Brain microvascular endothelial cell (primary cell): ENCODE results near the gene TLN1.

Experiments used
- DNase-seq: peaks from one replicate; pipeline ENCODE4 v3.0.0-alpha.2; 2020
- H3K27ac ChIP-seq: fragments of 250-450 bp; sonication (Bioruptor Pico); 2 replicates; pipeline ENCODE4 v1.5.1; 2020; ENCODE audit warnings: mild to moderate bottlenecking, moderate library complexity
- H3K27me3 ChIP-seq: fragments of 250-450 bp; sonication (Bioruptor Pico); replicated peaks from 2 replicates; pipeline ENCODE4 v1.5.1; 2020; ENCODE audit warnings: mild to moderate bottlenecking
- H3K36me3 ChIP-seq: fragments of 250-450 bp; sonication (Bioruptor Pico); replicated peaks from 2 replicates; pipeline ENCODE4 v1.5.1; 2020; ENCODE audit warnings: mild to moderate bottlenecking
- H3K4me3 ChIP-seq: 2 replicates; pipeline ENCODE4 v1.5.1; 2011; ENCODE audit warnings: low read depth, mild to moderate bottlenecking, control low read depth, low read length, moderate library complexity
- CTCF ChIP-seq: IDR thresholded peaks from 2 replicates; pipeline ENCODE4 v1.5.1; 2011; ENCODE audit warnings: low read depth, mild to moderate bottlenecking, moderate library complexity, low read length, control low read depth, inconsistent platforms; ENCODE audit errors: missing control alignments
- in situ Hi-C: cut with HindIII; loops from 2 replicates; pipeline ENCODE4 v1.10.0; 2017; ENCODE audit warnings: low sequenced_read_pairs, low pct_ligation_motif_present

The TLN1 gene

GRCh38 chr9:35685506-35685905 lies 46.5 kb downstream of the TLN1 start:
- H3K27me3 ChIP-seq = no peaks in the 10 kb centered on the region
- TF ChIP-seq CTCF = no peak
- no peak overlapping the region for H3K4me3 ChIP-seq
- in situ Hi-C loops = no loop called here
- no peak for DNase-seq
- no peak overlapping the region for H3K27ac ChIP-seq
- peaks cover 73% of the 10 kb centered on the region for H3K36me3 ChIP-seq

- no peak for DNase-seq
- TF ChIP-seq CTCF = no peak
- no peak overlapping the region for H3K27ac ChIP-seq
- in situ Hi-C loops = no loop called here
- no peak overlapping the region for H3K4me3 ChIP-seq
- peaks cover 73% of the 10 kb centered on the region for H3K36me3 ChIP-seq
- no peaks in the 10 kb centered on the region for H3K27me3 ChIP-seq
Observed at GRCh38 chr9:35684921-35685320, 47.1 kb downstream of the TLN1 start.

- Histone ChIP-seq H3K27ac (no peak overlapping the region), H3K4me3 (no peak overlapping the region), H3K27me3 (no peaks in the 10 kb centered on the region), H3K36me3 (peaks cover 68% of the 10 kb centered on the region)
- no peak for DNase-seq
- no peak for TF ChIP-seq CTCF
- in situ Hi-C loops = no loop called here
Observed at GRCh38 chr9:35683323-35683722, 48.7 kb downstream of the TLN1 start.

GRCh38 chr9:35682520-35683315 lies 49.3 kb downstream of the TLN1 start:
- Histone ChIP-seq H3K27ac (no peak overlapping the region), H3K27me3 (no peaks in the 10 kb centered on the region), H3K36me3 (peaks cover 62% of the 10 kb centered on the region), H3K4me3 (no peak overlapping the region)
- in situ Hi-C loops = no loop called here
- TF ChIP-seq CTCF = no peak
- no peak for DNase-seq

DNA sequence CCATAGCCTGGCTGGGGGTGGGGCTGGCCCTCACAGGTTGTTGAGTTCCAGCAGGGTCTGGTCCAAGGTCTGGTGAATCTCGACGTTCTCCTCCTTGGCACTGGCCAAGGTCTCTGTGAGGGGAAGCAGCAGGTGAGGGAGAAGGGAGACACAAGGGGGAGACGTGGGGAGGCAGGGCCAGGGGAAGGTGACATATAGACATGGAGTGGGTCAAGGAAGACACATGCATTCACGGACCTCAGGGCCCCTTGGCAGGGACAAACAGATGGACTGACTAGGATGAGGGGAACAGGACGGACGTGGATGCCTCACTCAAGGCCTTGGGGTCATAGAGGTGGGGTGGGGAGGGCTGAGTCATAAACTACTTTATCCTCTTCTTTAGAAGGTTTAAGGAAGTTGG lies 49.9 kb downstream of the TLN1 start:
- Histone ChIP-seq H3K27me3 (no peaks in the 10 kb centered on the region), H3K36me3 (peaks cover 56% of the 10 kb centered on the region), H3K4me3 (no peak overlapping the region), H3K27ac (no peak overlapping the region)
- in situ Hi-C loops = no loop called here
- TF ChIP-seq CTCF = no peak
- DNase-seq = no peak
